IMR-90 (cell line): ENCODE measurements around the gene MECP2. TPM values are rescaled to one million over a fixed set of nuclear protein-coding genes. Genes with fewer than 3 reads are reported as not detected.

ENCODE experiments used
- ATAC-seq: fragments of 200-7000 bp; cut with Tn5 transposase; 2 replicates; pipeline ENCODE4 v1.9.1; 2020; ENCODE audit warnings: low read depth, mild to moderate bottlenecking, moderate library complexity
- BruUV-seq: library from RNA; stranded (reverse); fragments of 400-500 nt; replicated peaks from 2 replicates; lab custom pipeline; 2021; lab: Mats Ljungman, UMichigan
- CTCF ChIA-PET: fragments of 300-600 bp; formaldehyde crosslinking; extraction: SDS; loops from one replicate; lab custom pipeline; 2021; ENCODE audit warnings: antibody characterized with exemption; lab: Yijun Ruan, JAX
- POLR2A ChIA-PET: fragments of 300-600 bp; sonication (Branson Sonifier 250); formaldehyde crosslinking; loops from one replicate; lab custom pipeline; 2022; ENCODE audit warnings: antibody characterized with exemption; ENCODE audit not compliant: unreplicated experiment; lab: Charles Lee
- DNase-seq: peaks from one replicate; pipeline ENCODE4 v3.0.0; 2013
- H2AFZ ChIP-seq: replicated peaks from 2 replicates; pipeline ENCODE3; 2013; ENCODE audit warnings: low read length, mild to moderate bottlenecking; ENCODE audit not compliant: poor library complexity
- H2AK5ac ChIP-seq: 2 replicates; pipeline ENCODE4 v1.6.1; 2013; ENCODE audit warnings: low read depth, low read length, inconsistent platforms
- H2AK9ac ChIP-seq: replicated peaks from 2 replicates; pipeline ENCODE3; 2013; ENCODE audit warnings: mild to moderate bottlenecking, low read depth, low read length, moderate library complexity; ENCODE audit not compliant: poor library complexity
- H2BK120ac ChIP-seq: 2 replicates; pipeline ENCODE4 v1.6.1; 2013; ENCODE audit warnings: low read depth, low read length, inconsistent platforms
- H2BK15ac ChIP-seq: 3 replicates; pipeline ENCODE4 v1.6.1; 2013; ENCODE audit warnings: low read depth, low read length, inconsistent platforms
- H2BK20ac ChIP-seq: 2 replicates; pipeline ENCODE4 v1.6.1; 2013; ENCODE audit warnings: low read depth, mild to moderate bottlenecking, inconsistent platforms, low read length, moderate library complexity
- H2BK5ac ChIP-seq: 2 replicates; pipeline ENCODE4 v1.6.1; 2013; ENCODE audit warnings: mild to moderate bottlenecking, low read depth, low read length, inconsistent platforms; ENCODE audit not compliant: poor library complexity, severe bottlenecking
- H3K14ac ChIP-seq: replicated peaks from 2 replicates; pipeline ENCODE4 v1.6.1; 2013; ENCODE audit warnings: low read depth, low read length, inconsistent platforms
- H3K18ac ChIP-seq: 2 replicates; pipeline ENCODE4 v1.6.1; 2013; ENCODE audit warnings: low read depth, low read length, control low read depth
- H3K23ac ChIP-seq: 2 replicates; pipeline ENCODE4 v1.6.1; 2013; ENCODE audit warnings: low read depth, low read length, inconsistent platforms
- H3K27ac ChIP-seq: 2 replicates; pipeline ENCODE4 v1.5.1; 2013; ENCODE audit warnings: mild to moderate bottlenecking, control low read depth, low read length; ENCODE audit not compliant: insufficient read depth
- H3K27me3 ChIP-seq: 2 replicates; pipeline ENCODE4 v1.6.1; 2013; ENCODE audit warnings: low read length; ENCODE audit not compliant: control insufficient read depth, insufficient read depth
- H3K36me3 ChIP-seq: 2 replicates; pipeline ENCODE4 v1.6.1; 2013; ENCODE audit warnings: low read length, mixed read lengths; ENCODE audit not compliant: control insufficient read depth, insufficient read depth
- H3K4ac ChIP-seq: 2 replicates; pipeline ENCODE4 v1.6.1; 2013; ENCODE audit warnings: low read depth, low read length, inconsistent platforms
- H3K4me1 ChIP-seq: 2 replicates; pipeline ENCODE4 v1.6.1; 2013; ENCODE audit warnings: low read length, mixed read lengths; ENCODE audit not compliant: control insufficient read depth, insufficient read depth
- H3K4me2 ChIP-seq: 2 replicates; pipeline ENCODE4 v1.6.1; 2013; ENCODE audit warnings: low read depth, mild to moderate bottlenecking, control low read depth, low read length, moderate library complexity
- H3K4me3 ChIP-seq: 2 replicates; pipeline ENCODE4 v1.5.1; 2013; ENCODE audit warnings: low read depth, mild to moderate bottlenecking, control low read depth, low read length, moderate library complexity; ENCODE audit not compliant: insufficient read depth
- H3K56ac ChIP-seq: 2 replicates; pipeline ENCODE4 v1.6.1; 2013; ENCODE audit warnings: low read length, inconsistent platforms; ENCODE audit not compliant: insufficient read depth; ENCODE audit errors: extremely low read depth
- H3K79me1 ChIP-seq, 2 experiments: 2 replicates each; pipeline ENCODE4 v1.6.1; 2013; ENCODE audit warnings: low read length in 2 of 2, inconsistent platforms in 1 of 2, low read depth in 1 of 2
- H3K9ac ChIP-seq: 2 replicates; pipeline ENCODE4 v1.6.1; 2013; ENCODE audit warnings: low read depth, low read length, control low read depth
- H3K9me1 ChIP-seq: 2 replicates; pipeline ENCODE4 v1.6.1; 2013; ENCODE audit warnings: low read length, inconsistent platforms; ENCODE audit not compliant: insufficient read depth
- H3K9me3 ChIP-seq: 2 replicates; pipeline ENCODE4 v1.6.1; 2013; ENCODE audit warnings: low read length; ENCODE audit not compliant: control insufficient read depth, insufficient read depth
- H4K20me1 ChIP-seq: 2 replicates; pipeline ENCODE4 v1.6.1; 2013; ENCODE audit warnings: low read length, inconsistent platforms; ENCODE audit not compliant: insufficient read depth
- H4K5ac ChIP-seq: 2 replicates; pipeline ENCODE4 v1.6.1; 2013; ENCODE audit warnings: mild to moderate bottlenecking, low read depth, low read length, control low read depth
- H4K8ac ChIP-seq, 2 experiments: 2 replicates each; pipeline ENCODE4 v1.6.1; 2013; ENCODE audit warnings: low read depth in 2 of 2, low read length in 2 of 2, control low read depth in 1 of 2, inconsistent platforms in 1 of 2
- H4K91ac ChIP-seq: 2 replicates; pipeline ENCODE4 v1.6.1; 2013; ENCODE audit warnings: low read depth, low read length, inconsistent platforms; ENCODE audit not compliant: insufficient read depth
- CEBPB ChIP-seq: IDR thresholded peaks from 2 replicates; pipeline ENCODE4 v1.6.1; 2012; ENCODE audit warnings: low read depth, low read length, improper control_type of control experiment
- CTCF ChIP-seq: conservative IDR thresholded peaks from 2 replicates; pipeline ENCODE4 v1.5.1; 2012; ENCODE audit warnings: mild to moderate bottlenecking, low read depth, low read length, improper control_type of control experiment
- ELK1 ChIP-seq: fragments of 150-350 bp; IDR thresholded peaks from 2 replicates; pipeline ENCODE4 v1.6.1; 2016; ENCODE audit warnings: low read depth, mild to moderate bottlenecking, low read length, moderate library complexity, borderline replicate concordance
- FOS ChIP-seq: fragments of 150-350 bp; IDR thresholded peaks from 2 replicates; pipeline ENCODE4 v1.6.1; 2016; ENCODE audit warnings: low read depth, low read length
- MAFK ChIP-seq: IDR thresholded peaks from 2 replicates; pipeline ENCODE4 v1.6.1; 2012; ENCODE audit warnings: low read depth, low read length, improper control_type of control experiment
- MXI1 ChIP-seq: IDR thresholded peaks from 2 replicates; pipeline ENCODE4 v1.6.1; 2012; ENCODE audit warnings: low read depth, mild to moderate bottlenecking, low read length, moderate library complexity, borderline replicate concordance
- RFX5 ChIP-seq: IDR thresholded peaks from 2 replicates; pipeline ENCODE4 v1.8.0; 2012; ENCODE audit warnings: low read depth, mild to moderate bottlenecking, low read length, moderate library complexity
- SMC3 ChIP-seq: fragments of 150-350 bp; IDR thresholded peaks from 2 replicates; pipeline ENCODE4 v1.6.1; 2016; ENCODE audit warnings: low read depth, mild to moderate bottlenecking, antibody characterized with exemption, low read length, moderate library complexity
- WGBS, 2 experiments: methylation state at CpG; one replicate each; pipeline versions ENCODE4 v1.1.5 to v1.1.7; 2013; ENCODE audit warnings: missing lambda C conversion rate in 2 of 2; ENCODE audit not compliant: insufficient read length in 1 of 2; ENCODE audit errors: extremely low coverage in 2 of 2; 5-methylcytosine and 5-hydroxymethylcytosine counted together
- dilution Hi-C: fragments of 300-500 bp; cut with HindIII; formaldehyde crosslinking; loops from one replicate; pipeline ENCODE4 v1.14.3; 2018; ENCODE audit warnings: low sequenced_read_pairs; ENCODE audit not compliant: unreplicated experiment
- in situ Hi-C: fragments of 300-500 bp; cut with MboI; formaldehyde crosslinking; loops from 3 replicates; pipeline ENCODE4 v1.14.3; 2019; ENCODE audit warnings: low sequenced_read_pairs, inconsistent platforms, mixed read lengths
- intact Hi-C: fragments of 100-400 bp; cut with micrococcal nuclease; formaldehyde crosslinking; loops from 2 replicates; pipeline ENCODE4 v1.10.0; 2022
- polyA plus RNA-seq, 3 experiments: library from polyadenylated mRNA; depleted of rRNA; stranded (reverse); fragments of >200 nt; gene quantifications; 2 replicates each; pipeline ENCODE4 v1.2.3, GENCODE V29; 2012; ENCODE audit warnings: low replicate concordance in 1 of 3
- total RNA-seq: library from RNA; depleted of rRNA; stranded (reverse); fragments of >200 nt; gene quantifications from 2 replicates; pipeline ENCODE4 v1.2.3, GENCODE V29; 2012

Gene MECP2
- total and polyA plus RNA-seq, 2 of the 4 experiments (the other 2 are of a cell fraction), result 8.4 to 10.1 TPM

- peaks cover 4% of the 10 kb centered on the region; the same call in 1 of the 2 replicates for H3K9me1 ChIP-seq
- H3K36me3 ChIP-seq, result 0 out of 2 replicates have a peak, but pooled peaks cover under 1% of the 10 kb centered on the region
- H3K9ac ChIP-seq, result no peak overlapping the region
- DNase-seq, result no peak
- H3K4me2 ChIP-seq, result no peak overlapping the region
- H3K56ac ChIP-seq, result no peak overlapping the region
- no peak overlapping the region for H4K8ac ChIP-seq
- intact Hi-C loops, result no loop called here
- peaks cover 9% of the 10 kb centered on the region for H3K4me1 ChIP-seq
- H3K27me3 ChIP-seq, result no peaks in the 10 kb centered on the region
- H2AK5ac ChIP-seq, result no peak overlapping the region
- H3K79me1 ChIP-seq, result peaks cover 0 to 25% of the 10 kb centered on the region in 2 experiments; a peak in 3 of 4 replicates
- no peak for ATAC-seq
- CTCF ChIA-PET, result no interaction called here
- POLR2A ChIA-PET, result no interaction called here
- no peak overlapping the region for H2AFZ ChIP-seq
- dilution Hi-C loops, result no loop called here
- no peak overlapping the region for H2BK20ac ChIP-seq
- no peak overlapping the region for H4K5ac ChIP-seq
- no peak overlapping the region for H4K91ac ChIP-seq
- no peaks in the 10 kb centered on the region; the same call in 1 of the 2 replicates for H3K9me3 ChIP-seq
- H3K23ac ChIP-seq, result 0 out of 2 replicates have a peak overlapping the region, but pooled peaks have one; percentile 24
- no peak overlapping the region for H3K4ac ChIP-seq
- in situ Hi-C loops, result no loop called here
- no peak overlapping the region for H3K27ac ChIP-seq
- H2BK15ac ChIP-seq, result no peak overlapping the region
- H4K20me1 ChIP-seq, result peaks cover 42% of the 10 kb centered on the region
- H2BK5ac ChIP-seq, result no peak overlapping the region
- no TSS peak for BruUV-seq
- WGBS, 2 experiments, result no CpG with 5 or more reads among the region's 7 CpGs
- TF ChIP-seq CTCF (no peak), MAFK (no peak), FOS (no peak), SMC3 (no peak), ELK1 (no peak), CEBPB (no peak), MXI1 (no peak), RFX5 (no peak)
- no peak overlapping the region for H2BK120ac ChIP-seq
- no peak overlapping the region for H2AK9ac ChIP-seq
- no peak overlapping the region for H3K4me3 ChIP-seq
- H3K18ac ChIP-seq, result no peak overlapping the region
- no peak overlapping the region for H3K14ac ChIP-seq
Observed at GRCh38 chrX:154084449-154085300, 12.8 kb downstream of the MECP2 start.
